Activated naive CD8-positive, alpha-beta T cell (primary cell): ENCODE measurements around the gene SNAPC4.
"Not testable (repeated sequence)": the region's sequence is repeated elsewhere in the genome, so short reads cannot be mapped to it uniquely, and the experiment has no call there.

Experiments used
- H3K27ac Mint-ChIP-seq: one replicate; pipeline ENCODE4 v1.8.0; 2021; ENCODE audit warnings: mixed read lengths
- H3K27me3 Mint-ChIP-seq: one replicate; pipeline ENCODE4 v1.8.0; 2021; ENCODE audit warnings: mixed read lengths
- H3K36me3 Mint-ChIP-seq: one replicate; pipeline ENCODE4 v1.8.0; 2021; ENCODE audit warnings: mixed read lengths
- H3K4me1 Mint-ChIP-seq: one replicate; pipeline ENCODE4 v1.8.0; 2021; ENCODE audit warnings: low read depth, mixed read lengths
- H3K4me3 Mint-ChIP-seq: one replicate; pipeline ENCODE4 v1.8.0; 2021; ENCODE audit warnings: mild to moderate bottlenecking, mixed read lengths
- H3K9me3 Mint-ChIP-seq: one replicate; pipeline ENCODE4 v1.8.0; 2021; ENCODE audit warnings: low read depth, mixed read lengths

The SNAPC4 gene

DNA sequence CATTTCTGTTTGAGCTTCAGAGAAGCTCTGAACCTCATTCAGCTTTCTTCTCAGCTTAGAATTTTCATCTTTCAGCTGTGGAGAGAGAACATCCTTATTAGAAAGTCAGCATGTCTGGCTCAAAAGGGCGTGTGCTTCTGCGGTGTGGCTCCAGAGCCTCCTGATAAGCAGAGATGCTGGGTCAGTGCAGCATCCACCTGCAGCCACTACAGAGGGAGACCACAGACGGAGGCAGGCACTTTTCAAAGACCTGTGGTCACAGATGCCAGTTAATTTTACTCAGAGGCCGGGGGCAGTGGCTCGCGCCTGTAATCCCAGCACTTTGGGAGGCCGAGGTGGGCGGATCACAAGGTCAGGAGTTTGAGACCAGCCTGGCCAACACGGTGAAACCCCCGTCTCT is 5.9 kb upstream of the SNAPC4 start:
- not testable (repeated sequence) for H3K27me3 Mint-ChIP-seq, H3K4me3 Mint-ChIP-seq, H3K9me3 Mint-ChIP-seq, H3K27ac Mint-ChIP-seq
- peaks cover 58% of the 10 kb centered on the region for H3K4me1 Mint-ChIP-seq
- peaks cover 12% of the 10 kb centered on the region for H3K36me3 Mint-ChIP-seq

DNA sequence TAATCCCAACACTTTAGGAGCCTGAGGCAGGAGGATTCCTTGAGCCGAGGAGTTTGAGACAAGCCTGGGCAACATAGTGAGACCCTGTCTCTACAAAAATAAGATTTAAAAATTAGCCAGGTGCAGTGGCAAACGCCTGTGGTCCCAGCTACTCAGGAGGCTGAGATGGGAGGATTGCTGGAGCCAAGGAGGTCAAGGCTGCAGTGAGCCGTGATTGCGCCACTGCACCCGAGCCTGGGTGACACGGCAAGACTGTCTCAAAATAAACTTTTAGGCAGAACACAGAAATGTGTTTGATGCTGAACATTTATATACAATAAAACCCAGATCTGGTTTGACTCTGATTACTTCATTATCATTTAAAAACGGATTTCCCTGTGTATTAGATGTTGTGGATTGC is 5.5 kb upstream of the SNAPC4 start:
- no peaks in the 10 kb centered on the region for H3K9me3 Mint-ChIP-seq
- peaks cover 12% of the 10 kb centered on the region for H3K36me3 Mint-ChIP-seq
- H3K4me3 Mint-ChIP-seq = no peak overlapping the region
- H3K27ac Mint-ChIP-seq = no peak overlapping the region
- peaks cover 58% of the 10 kb centered on the region for H3K4me1 Mint-ChIP-seq
- no peaks in the 10 kb centered on the region for H3K27me3 Mint-ChIP-seq

DNA sequence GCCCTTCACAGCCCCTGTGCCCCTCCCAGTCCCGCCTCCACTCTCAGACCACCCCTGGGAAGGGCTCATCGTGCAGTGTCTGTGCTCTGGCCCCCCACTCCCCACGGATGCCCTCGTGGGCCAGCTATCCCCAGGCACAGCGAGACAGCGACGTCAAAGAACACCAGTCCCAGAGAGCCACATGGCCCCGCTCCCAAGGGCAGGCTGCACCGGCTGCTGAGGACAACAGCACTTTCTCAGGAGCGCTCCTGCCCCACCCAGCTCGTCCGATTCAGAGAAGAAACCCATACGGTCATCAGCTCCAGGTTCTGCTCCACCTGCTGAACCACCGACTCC is 4.8 kb upstream of the SNAPC4 start:
- H3K4me1 Mint-ChIP-seq = peaks cover 56% of the 10 kb centered on the region
- peak overlapping the region; percentile 82 for H3K27ac Mint-ChIP-seq

DNA sequence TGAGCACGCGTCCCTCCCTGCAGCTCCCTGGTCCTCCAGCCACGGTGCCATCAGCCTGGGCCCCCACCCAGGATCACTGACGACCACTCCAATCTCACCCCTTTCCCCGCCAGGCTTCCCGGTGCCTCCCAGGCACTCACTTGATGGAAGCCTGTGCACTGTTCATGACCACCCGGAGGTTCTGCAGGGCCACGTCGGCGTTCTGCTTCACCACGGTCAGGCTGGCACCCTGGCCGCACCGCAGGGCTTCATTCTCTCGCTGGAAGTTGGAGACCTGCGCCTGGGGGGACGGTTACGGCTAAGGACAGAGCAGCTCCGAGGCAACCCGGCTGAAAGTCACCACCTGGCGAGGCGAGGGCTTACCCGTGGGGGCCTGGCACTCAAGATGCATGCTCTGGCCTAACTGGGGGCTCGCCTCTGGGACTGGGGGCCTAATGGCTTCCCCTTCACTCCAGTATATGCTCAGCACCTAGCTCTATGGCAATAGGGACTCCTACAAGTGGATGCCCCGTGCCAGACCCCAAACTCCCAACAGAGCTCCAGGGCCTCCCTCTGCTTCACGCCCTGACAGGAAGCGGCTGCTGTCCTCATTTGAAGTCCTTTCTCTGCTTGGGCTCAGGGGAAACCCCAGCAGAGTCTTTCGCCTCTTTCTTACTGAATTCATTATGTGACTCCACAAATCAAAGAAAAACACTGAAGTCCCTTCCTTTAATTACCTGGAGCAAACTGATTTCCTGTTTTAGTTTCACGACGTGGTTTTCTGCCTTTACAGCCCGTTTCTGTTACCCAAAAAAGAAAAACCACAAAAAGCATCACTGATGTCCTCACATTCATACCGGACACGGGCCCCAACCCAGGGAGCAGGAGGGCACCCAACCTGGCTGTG is 4.2 kb upstream of the SNAPC4 start:
- Mint-ChIP-seq H3K27me3 (no peaks in the 10 kb centered on the region), H3K9me3 (no peaks in the 10 kb centered on the region), H3K4me1 (peaks cover 52% of the 10 kb centered on the region)

More for the DNA sequence above, 4.8 kb upstream of the SNAPC4 start:
- H3K27me3 Mint-ChIP-seq = no peaks in the 10 kb centered on the region
- no peaks in the 10 kb centered on the region for H3K9me3 Mint-ChIP-seq
- H3K36me3 Mint-ChIP-seq = peaks cover 12% of the 10 kb centered on the region
- peak overlapping the region; percentile 76 for H3K4me3 Mint-ChIP-seq

DNA sequence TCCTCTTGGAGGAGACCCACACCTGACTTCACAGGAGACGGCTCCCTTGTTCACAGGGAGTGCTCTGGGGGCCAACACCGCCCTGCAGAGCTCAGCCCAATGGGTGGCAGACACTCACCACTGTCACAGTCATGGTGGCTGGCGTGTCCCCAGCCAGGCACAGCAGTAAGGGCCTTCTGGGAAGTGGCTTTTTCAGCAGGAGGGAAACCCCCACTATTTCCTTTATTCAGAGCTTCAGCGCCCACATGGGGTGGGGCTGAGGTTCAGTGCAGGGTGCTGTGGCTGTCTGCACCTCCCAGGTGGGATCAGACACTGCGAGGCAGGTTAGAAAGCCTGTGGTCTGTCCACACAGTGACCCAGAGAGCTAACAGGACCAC is 3.6 kb upstream of the SNAPC4 start:
- Mint-ChIP-seq H3K27me3 (no peaks in the 10 kb centered on the region), H3K4me3 (peak overlapping the region; percentile 76), H3K9me3 (no peaks in the 10 kb centered on the region)

More for the DNA sequence above, 4.2 kb upstream of the SNAPC4 start:
- peaks cover 13% of the 10 kb centered on the region for H3K36me3 Mint-ChIP-seq
- peak overlapping the region; percentile 82 for H3K27ac Mint-ChIP-seq
- H3K4me3 Mint-ChIP-seq = peak overlapping the region; percentile 76

DNA sequence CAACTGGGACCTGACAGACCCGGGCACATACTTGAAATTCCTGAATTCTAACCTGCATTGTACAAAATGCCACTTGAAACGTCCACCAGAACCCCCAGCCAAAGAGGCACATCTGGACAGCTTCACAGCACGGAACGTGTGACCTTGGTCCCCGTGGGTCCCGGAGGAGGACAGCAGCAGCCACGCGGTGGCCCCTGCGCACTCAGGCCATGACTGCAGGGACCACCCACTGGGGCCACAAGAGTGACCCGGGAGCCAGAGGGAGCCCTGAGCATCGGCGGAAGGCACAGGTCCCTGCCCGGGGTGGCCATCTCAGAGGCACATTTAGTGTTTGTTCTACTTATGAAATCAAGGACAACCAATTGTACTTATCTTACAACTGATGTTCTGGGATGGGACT is 2.1 kb upstream of the SNAPC4 start:
- Mint-ChIP-seq H3K36me3 (peaks cover 9% of the 10 kb centered on the region), H3K9me3 (no peaks in the 10 kb centered on the region), H3K27ac (peak overlapping the region; percentile 68), H3K4me1 (peaks cover 49% of the 10 kb centered on the region), H3K4me3 (peak overlapping the region; percentile 38), H3K27me3 (no peaks in the 10 kb centered on the region)

More for the DNA sequence above, 3.6 kb upstream of the SNAPC4 start:
- peak overlapping the region; percentile 82 for H3K27ac Mint-ChIP-seq
- peaks cover 12% of the 10 kb centered on the region for H3K36me3 Mint-ChIP-seq
- peaks cover 52% of the 10 kb centered on the region for H3K4me1 Mint-ChIP-seq

DNA sequence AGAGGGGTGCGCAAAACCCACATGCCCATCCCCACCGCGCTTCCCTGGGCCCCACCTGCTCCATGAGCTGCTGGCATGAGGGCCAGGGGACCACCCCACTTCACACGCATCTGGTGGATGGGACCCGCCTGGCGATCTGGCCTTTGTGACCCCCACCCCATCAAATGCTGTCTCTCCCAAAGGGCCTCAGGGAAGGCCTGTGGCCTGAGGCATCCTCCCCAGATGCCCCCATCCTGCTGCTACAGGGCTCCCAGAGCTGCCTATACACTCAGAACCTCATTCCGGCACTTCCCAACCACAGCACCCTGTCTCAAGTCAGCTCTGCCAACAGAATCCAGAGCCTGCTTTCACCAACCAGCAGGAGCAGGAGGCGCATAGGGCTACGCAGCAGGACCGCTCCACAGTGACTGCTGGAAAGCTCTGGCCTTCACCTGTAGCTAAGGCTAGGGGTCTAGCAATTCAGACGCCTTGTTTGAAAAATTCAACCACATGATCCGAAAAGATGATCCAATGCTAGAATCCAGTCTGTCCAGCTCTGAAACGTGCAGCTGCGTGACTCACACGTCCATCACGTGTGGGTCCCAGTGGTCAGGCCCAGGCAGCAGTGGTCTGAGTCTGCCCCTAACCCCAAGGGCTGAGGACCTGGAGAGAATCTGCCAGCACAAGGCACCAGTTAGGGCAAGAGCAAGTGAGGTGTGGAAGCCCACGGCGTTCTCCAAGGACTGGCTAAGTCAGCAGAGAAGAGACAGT is 1.4 kb upstream of the SNAPC4 start:
- Mint-ChIP-seq H3K27ac (peak overlapping the region; percentile 46), H3K4me1 (peaks cover 47% of the 10 kb centered on the region), H3K36me3 (peaks cover 9% of the 10 kb centered on the region), H3K9me3 (no peaks in the 10 kb centered on the region), H3K4me3 (peak overlapping the region; percentile 40), H3K27me3 (no peaks in the 10 kb centered on the region)

DNA sequence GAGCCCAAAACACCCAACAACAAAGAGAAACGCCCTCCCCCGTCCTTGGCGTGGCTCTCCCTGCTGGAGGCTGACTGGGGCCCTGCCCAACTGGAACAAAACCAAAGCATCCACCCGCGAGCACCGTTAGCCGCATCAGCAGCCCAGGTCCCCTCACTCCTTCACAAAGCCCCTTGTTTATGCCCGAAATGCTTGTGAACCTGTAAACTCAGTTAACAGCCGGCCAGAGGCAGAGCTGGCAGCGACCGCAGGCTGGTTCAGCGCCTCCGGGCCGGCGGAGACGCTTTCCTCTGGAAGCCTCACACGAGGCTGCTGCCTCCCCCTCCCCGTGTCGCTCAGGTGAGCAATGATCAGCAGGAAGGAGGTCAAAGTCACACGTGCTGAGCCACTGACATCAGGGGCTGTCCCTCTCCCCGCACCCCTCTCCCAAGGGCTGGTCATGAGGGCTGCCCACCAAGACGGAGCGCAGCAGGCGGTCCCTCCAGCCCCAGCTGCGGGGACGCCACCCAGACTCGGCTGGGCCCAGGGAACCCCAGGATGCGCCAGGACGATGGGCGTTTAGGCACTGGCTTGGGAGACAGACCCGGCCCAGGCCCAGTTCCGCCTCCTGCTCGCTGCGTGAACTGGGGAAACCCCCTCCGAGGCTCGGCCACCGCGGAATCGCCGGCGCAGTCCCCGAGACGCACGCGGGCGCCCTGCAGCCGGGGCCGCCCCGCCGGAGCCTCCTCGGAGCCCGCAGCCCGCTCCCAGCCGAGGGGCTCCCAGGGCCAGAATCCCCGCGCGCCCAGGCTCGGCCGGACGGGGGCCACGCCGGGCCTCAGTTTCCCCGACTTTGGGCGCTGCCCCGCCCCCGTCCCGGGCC is 563 bp downstream of the SNAPC4 start:
- H3K36me3 Mint-ChIP-seq = peaks cover 7% of the 10 kb centered on the region
- H3K27me3 Mint-ChIP-seq = no peaks in the 10 kb centered on the region
- H3K27ac Mint-ChIP-seq = peak overlapping the region; percentile 91
- H3K4me3 Mint-ChIP-seq = peak overlapping the region; percentile 92
- H3K4me1 Mint-ChIP-seq = peaks cover 31% of the 10 kb centered on the region
- H3K9me3 Mint-ChIP-seq = no peaks in the 10 kb centered on the region

DNA sequence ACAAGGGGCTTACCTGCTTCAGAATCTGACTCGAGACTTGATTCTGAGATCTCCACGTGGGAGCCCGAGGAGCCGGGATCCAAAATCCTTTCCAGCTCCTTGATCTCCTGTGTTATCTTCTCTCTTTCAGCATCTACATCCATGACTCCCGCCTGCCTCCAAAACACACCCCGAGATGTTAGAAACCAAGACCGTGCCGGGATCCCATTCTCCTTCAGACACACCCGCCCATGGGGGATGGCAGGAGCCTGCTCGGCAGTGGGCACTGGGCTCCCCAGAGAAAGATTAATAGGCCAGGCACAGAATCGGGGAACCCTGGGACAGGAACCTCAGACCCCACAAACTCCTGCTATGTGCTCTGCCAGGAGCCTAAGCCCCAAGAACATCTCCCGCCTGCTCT is 1.7 kb downstream of the SNAPC4 start:
- Mint-ChIP-seq H3K4me1 (peaks cover 20% of the 10 kb centered on the region), H3K27me3 (no peaks in the 10 kb centered on the region), H3K4me3 (peak overlapping the region; percentile 92), H3K27ac (no peak overlapping the region), H3K9me3 (no peaks in the 10 kb centered on the region), H3K36me3 (peaks cover 7% of the 10 kb centered on the region)

DNA sequence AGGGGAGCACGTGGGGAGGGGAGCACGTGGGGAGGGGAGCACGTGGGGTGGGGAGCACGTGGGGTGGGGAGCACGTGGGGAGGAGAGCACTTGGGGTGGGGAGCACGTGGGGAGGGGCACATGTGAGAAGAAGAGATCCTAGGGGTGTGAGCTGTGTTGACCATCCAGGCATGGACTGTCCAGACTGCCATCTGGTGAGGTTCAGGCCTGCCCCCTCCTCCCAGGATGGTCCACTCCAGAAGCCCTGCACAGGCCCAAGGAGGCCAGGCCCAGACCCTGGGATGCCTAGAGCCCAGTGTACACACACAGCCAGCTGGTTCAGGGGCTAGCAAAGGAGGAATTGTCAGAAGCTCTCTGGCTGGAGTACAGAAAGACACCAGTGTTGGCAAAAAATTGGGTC is 2.3 kb downstream of the SNAPC4 start:
- Mint-ChIP-seq H3K36me3 (peaks cover 7% of the 10 kb centered on the region), H3K9me3 (no peaks in the 10 kb centered on the region), H3K4me3 (no peak overlapping the region), H3K27me3 (no peaks in the 10 kb centered on the region), H3K27ac (no peak overlapping the region), H3K4me1 (peaks cover 18% of the 10 kb centered on the region)

DNA sequence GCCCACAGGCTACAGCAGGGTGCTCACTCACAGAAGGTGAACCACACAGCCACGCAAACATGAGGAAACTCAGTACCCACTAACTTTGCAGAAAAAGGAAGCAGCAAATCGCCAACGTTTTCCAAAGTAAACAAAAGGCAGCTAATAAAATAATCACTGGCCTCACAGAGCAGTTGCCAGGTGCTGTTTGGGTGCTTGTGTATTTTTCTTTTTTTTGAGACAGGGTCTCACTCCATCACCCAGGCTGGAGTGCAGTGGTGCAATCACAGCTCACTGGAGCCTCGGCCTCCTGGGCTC is 3.8 kb downstream of the SNAPC4 start:
- H3K36me3 Mint-ChIP-seq = peaks cover 8% of the 10 kb centered on the region
- H3K4me1 Mint-ChIP-seq = peaks cover 12% of the 10 kb centered on the region
- H3K27ac Mint-ChIP-seq = no peak overlapping the region
- H3K27me3 Mint-ChIP-seq = no peaks in the 10 kb centered on the region
- no peaks in the 10 kb centered on the region for H3K9me3 Mint-ChIP-seq
- H3K4me3 Mint-ChIP-seq = no peak overlapping the region

DNA sequence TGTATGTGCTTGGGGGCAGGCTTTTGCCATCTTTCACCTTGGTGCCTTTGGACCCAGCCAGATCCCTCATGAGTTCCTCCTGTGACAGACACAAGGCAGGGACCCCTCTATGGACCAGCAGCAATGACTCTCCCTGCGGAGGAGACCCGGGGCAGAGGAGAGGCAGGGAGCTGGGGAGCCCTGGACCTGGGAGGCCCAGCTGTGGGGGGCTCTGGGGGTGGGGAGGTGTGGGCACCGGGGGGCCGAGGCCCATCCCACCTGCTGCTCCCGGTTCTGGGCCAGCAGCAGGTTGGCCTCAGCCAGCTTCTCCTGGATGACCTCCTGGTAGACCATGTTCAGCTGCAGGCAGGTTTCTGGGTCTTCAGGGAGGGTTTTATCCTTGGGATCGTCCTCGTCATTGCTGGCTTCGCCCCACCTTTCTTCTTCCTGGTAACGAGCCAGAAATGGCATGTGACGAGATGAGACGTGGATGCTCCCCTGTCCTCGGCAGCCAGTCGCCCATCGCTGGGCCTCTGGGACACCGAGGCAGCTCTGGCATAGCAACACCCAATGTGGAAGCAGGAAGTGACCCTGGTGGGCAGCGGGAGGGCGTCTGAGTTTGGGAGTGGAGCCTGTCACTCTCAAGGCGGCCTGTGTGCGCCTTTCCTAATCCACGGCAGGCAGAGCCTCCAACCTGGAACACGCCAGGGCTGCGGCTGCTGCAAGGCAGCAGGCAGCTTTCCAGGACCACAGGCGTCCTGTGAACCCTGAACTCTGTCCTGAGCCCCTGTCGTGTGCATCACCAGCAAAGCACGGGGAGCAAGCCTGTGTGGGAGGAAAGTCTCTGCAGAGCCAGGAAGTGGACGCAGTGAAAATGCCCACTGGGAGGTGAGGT is 4.4 kb downstream of the SNAPC4 start:
- no peaks in the 10 kb centered on the region for H3K27me3 Mint-ChIP-seq
- H3K4me1 Mint-ChIP-seq = peaks cover 12% of the 10 kb centered on the region
- peaks cover 8% of the 10 kb centered on the region for H3K36me3 Mint-ChIP-seq
- no peaks in the 10 kb centered on the region for H3K9me3 Mint-ChIP-seq
- no peak overlapping the region for H3K27ac Mint-ChIP-seq
- H3K4me3 Mint-ChIP-seq = no peak overlapping the region

DNA sequence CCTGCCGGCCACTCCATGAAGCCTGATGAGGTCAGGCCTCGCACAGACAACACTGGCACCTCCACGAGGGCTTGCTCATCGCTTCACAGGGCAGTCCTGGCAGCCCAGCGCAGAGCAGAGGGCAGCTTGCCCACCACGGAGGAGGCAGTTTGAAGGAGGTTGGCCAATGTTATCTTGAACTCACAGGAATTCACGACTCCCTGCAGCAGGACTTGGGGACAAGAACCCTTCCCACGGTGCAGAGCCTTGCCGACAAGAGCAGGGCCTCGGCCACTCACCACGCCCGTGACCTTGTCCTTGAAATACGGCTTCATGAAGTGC is 5.0 kb downstream of the SNAPC4 start:
- H3K9me3 Mint-ChIP-seq = no peaks in the 10 kb centered on the region
- no peak overlapping the region for H3K4me3 Mint-ChIP-seq
- peaks cover 12% of the 10 kb centered on the region for H3K4me1 Mint-ChIP-seq
- H3K27me3 Mint-ChIP-seq = no peaks in the 10 kb centered on the region
- H3K36me3 Mint-ChIP-seq = peaks cover 8% of the 10 kb centered on the region
- H3K27ac Mint-ChIP-seq = no peak overlapping the region

DNA sequence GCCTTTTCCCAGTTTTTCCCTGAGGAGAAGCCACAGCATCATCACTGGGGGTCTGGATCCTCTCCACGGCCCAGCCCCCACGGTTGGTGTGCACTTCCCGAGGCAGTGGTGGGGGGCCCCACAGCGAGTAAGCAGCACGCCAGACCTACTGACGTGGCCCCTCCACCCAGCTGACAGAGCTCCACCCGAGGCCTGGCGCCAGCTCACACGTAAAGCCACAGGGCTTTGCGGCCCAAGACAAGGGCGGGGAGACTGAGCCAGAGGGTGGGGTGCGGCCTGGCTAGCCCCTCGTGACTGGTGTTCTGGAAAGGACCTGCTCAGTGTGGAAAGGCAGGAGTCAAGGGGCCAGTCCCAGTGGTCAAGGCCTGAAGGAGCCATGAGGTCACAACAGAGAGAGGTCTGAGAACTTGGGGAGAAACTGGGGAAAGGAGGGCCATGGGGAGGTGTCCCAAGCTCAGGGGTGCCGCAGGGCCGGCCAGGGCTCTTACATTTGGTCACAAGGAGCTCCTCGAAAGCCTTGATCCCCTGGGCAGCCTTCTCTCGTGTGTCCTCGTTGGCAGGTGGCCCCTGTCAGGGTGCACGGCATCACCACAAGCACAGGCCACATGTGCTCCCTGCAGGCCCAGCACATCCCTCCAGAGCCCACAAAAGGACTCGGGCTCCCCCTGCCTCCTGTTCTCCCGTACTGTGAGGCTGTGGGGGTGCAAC is 5.5 kb downstream of the SNAPC4 start:
- H3K4me3 Mint-ChIP-seq = no peak overlapping the region
- H3K9me3 Mint-ChIP-seq = no peaks in the 10 kb centered on the region
- H3K36me3 Mint-ChIP-seq = peaks cover 8% of the 10 kb centered on the region
- peaks cover 12% of the 10 kb centered on the region for H3K4me1 Mint-ChIP-seq
- H3K27me3 Mint-ChIP-seq = no peaks in the 10 kb centered on the region
- no peak overlapping the region for H3K27ac Mint-ChIP-seq
